ENCODE measurements around the gene TRAK2.

GRCh38 chr2:201327678-201328077, 123.6 kb downstream of the TRAK2 start:
- TF ChIP-seq CTCF (IDR thresholded peaks at IDR 0.05) (no peak), ZFX (IDR thresholded peaks at IDR 0.05; ENCODE audit: borderline replicate concordance) (no peak)

All from 22Rv1 (cell line).